Uterus (tissue), 4 donors: ENCODE results near the gene SLC38A11. TPM values are rescaled to one million over a fixed set of nuclear protein-coding genes. Genes with fewer than 3 reads are reported as not detected.

Experiments used
- DNase-seq, 2 donors: peaks; one replicate each; pipeline ENCODE4 v3.0.0-alpha.2; 2019 to 2020
- H3K27ac ChIP-seq, 2 donors: fragments of 200-600 bp; sonication (generic); 1 replicate in 1 of 2; 2 replicates in 1 of 2; pipeline ENCODE4 v1.5.1; 2016 to 2018
- H3K27me3 ChIP-seq, 2 donors: fragments of 200-600 bp; sonication (generic); one replicate each; pipeline ENCODE4 v1.5.1; 2018 to 2019; ENCODE audit warnings: control low read depth in 1 of 2
- H3K36me3 ChIP-seq, 2 donors: fragments of 200-600 bp; sonication (generic); one replicate each; pipeline ENCODE4 v1.5.1; 2019; ENCODE audit warnings: control low read depth in 1 of 2
- H3K4me1 ChIP-seq, 2 donors: fragments of 200-600 bp; sonication (generic); one replicate each; pipeline ENCODE4 v1.5.1; 2018 to 2019; ENCODE audit warnings: control low read depth in 1 of 2
- H3K4me3 ChIP-seq, 2 donors: fragments of 200-600 bp; sonication (generic); 1 replicate in 1 of 2; 2 replicates in 1 of 2; pipeline ENCODE4 v1.5.1; 2018 to 2019; ENCODE audit warnings: mild to moderate bottlenecking in 1 of 2
- H3K9me3 ChIP-seq, 2 donors: fragments of 200-600 bp; sonication (generic); one replicate each; pipeline ENCODE4 v1.5.1; 2019; ENCODE audit warnings: control low read depth in 1 of 2
- CTCF ChIP-seq, 4 experiments: fragments of 200-600 bp in 2 of 4; fragments of 450-650 bp in 2 of 4; sonication (generic) in 2 of 4; IDR thresholded peaks; one replicate each; pipeline ENCODE4 v1.5.1; 2016 to 2019; ENCODE audit warnings: antibody characterized with exemption in 4 of 4, mild to moderate bottlenecking in 2 of 4, moderate library complexity in 1 of 4
- POLR2A ChIP-seq, 2 donors: fragments of 450-650 bp; IDR thresholded peaks; one replicate each; pipeline ENCODE4 v1.6.1; 2016; ENCODE audit warnings: antibody characterized with exemption in 2 of 2, mild to moderate bottlenecking in 1 of 2, moderate library complexity in 1 of 2
- intact Hi-C: fragments of 100-400 bp; cut with DNase I; formaldehyde crosslinking; loops from one replicate; pipeline ENCODE4 v1.15.1; 2023; ENCODE audit warnings: low total_unique reads
- total RNA-seq, 4 donors: library from RNA; depleted of rRNA in 3 of 4; stranded (reverse); fragments of >200 nt in 3 of 4; gene quantifications; one replicate each; pipeline versions ENCODE4 v1.1.0 to v1.2.4, GENCODE V29; 2014 to 2023
- donor health status: DM: yes; HTN: yes; CAD: no.

Gene SLC38A11
- total RNA-seq, 4 donors from 2014 or later, result under 0.01 to 3.2 (median 1.3) TPM

GRCh38 chr2:164859251-164859818 is 96.0 kb downstream of the SLC38A11 start:
- Histone ChIP-seq H3K27ac (no peak overlapping the region), H3K4me3 (no peak overlapping the region), H3K4me1 (no peaks in the 10 kb centered on the region), H3K36me3 (no peaks in the 10 kb centered on the region), H3K9me3 (no peaks in the 10 kb centered on the region), H3K27me3 (no peaks in the 10 kb centered on the region)
- DNase-seq, result no peak
- TF ChIP-seq CTCF (IDR thresholded peaks at IDR 0.05) (no peak), POLR2A (IDR thresholded peaks at IDR 0.05) (no peak)
- intact Hi-C loops, result no loop called here

GRCh38 chr2:164852086-164852485 is 103.2 kb downstream of the SLC38A11 start:
- H3K9me3 ChIP-seq, result no peaks in the 10 kb centered on the region
- no peak for TF ChIP-seq POLR2A (IDR thresholded peaks at IDR 0.05)
- TF ChIP-seq CTCF (IDR thresholded peaks at IDR 0.05), result no peak
- DNase-seq, result no peak
- H3K27ac ChIP-seq, result no peak overlapping the region
- H3K4me1 ChIP-seq, result no peaks in the 10 kb centered on the region
- H3K36me3 ChIP-seq, result no peaks in the 10 kb centered on the region
- intact Hi-C loops, result no loop called here
- H3K4me3 ChIP-seq, result no peak overlapping the region
- H3K27me3 ChIP-seq, result no peaks in the 10 kb centered on the region

- no peaks in the 10 kb centered on the region for H3K4me1 ChIP-seq
- no peaks in the 10 kb centered on the region for H3K36me3 ChIP-seq
- no peaks in the 10 kb centered on the region for H3K9me3 ChIP-seq
- no peaks in the 10 kb centered on the region for H3K27me3 ChIP-seq
- no peak for DNase-seq
- TF ChIP-seq POLR2A (IDR thresholded peaks at IDR 0.05), result no peak
- no peak for TF ChIP-seq CTCF (IDR thresholded peaks at IDR 0.05)
- intact Hi-C loops, result no loop called here
- H3K4me3 ChIP-seq, result no peak overlapping the region
- H3K27ac ChIP-seq, result no peak overlapping the region
Observed at GRCh38 chr2:164850235-164850634, 105.1 kb downstream of the SLC38A11 start.

DNA sequence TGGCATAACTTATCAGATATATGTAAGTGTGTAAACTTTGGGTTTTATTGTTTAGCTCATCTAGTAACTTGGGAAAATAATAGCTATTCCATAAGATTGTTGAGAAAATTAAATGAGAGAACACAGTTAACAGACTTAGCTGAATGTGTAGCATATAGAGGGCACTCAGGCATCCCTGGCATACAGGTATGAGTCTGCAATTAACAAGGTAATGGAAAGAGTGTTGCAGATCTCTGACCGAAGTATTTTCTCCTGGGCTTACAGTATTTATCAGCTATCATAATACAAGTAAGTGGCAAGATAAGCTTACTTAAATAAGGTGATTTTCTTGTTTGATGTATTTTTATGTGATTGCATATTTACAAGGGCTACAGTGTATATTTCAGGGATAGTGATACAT is 105.8 kb downstream of the SLC38A11 start:
- Histone ChIP-seq H3K4me1 (no peaks in the 10 kb centered on the region), H3K27me3 (no peaks in the 10 kb centered on the region), H3K4me3 (no peak overlapping the region), H3K27ac (no peak overlapping the region), H3K36me3 (no peaks in the 10 kb centered on the region), H3K9me3 (no peaks in the 10 kb centered on the region)
- intact Hi-C loops, result no loop called here
- no peak for DNase-seq
- TF ChIP-seq POLR2A (IDR thresholded peaks at IDR 0.05) (no peak), CTCF (IDR thresholded peaks at IDR 0.05) (no peak)

- Histone ChIP-seq H3K4me3 (no peak overlapping the region), H3K36me3 (no peaks in the 10 kb centered on the region), H3K27ac (no peak overlapping the region), H3K27me3 (no peaks in the 10 kb centered on the region), H3K9me3 (no peaks in the 10 kb centered on the region), H3K4me1 (no peaks in the 10 kb centered on the region)
- DNase-seq, result no peak
- intact Hi-C loops, result no loop called here
- TF ChIP-seq POLR2A (IDR thresholded peaks at IDR 0.05) (no peak), CTCF (IDR thresholded peaks at IDR 0.05) (no peak)
Observed at GRCh38 chr2:164847981-164848741, 107.2 kb downstream of the SLC38A11 start.
